Mesothelial cell of epicardium (in vitro differentiated cells): ENCODE measurements around the gene SOX12. TPM values are rescaled to one million over a fixed set of nuclear protein-coding genes. Genes with fewer than 3 reads are reported as not detected.
"Not testable (repeated sequence)": the region's sequence is repeated elsewhere in the genome, so short reads cannot be mapped to it uniquely, and the experiment has no call there.

Source experiments
- DNase-seq, 2 experiments: peaks; one replicate each; pipeline ENCODE4 v3.0.0; 2021; ENCODE audit warnings: low spot score in 2 of 2; ENCODE audit not compliant: unreplicated experiment in 2 of 2
- H3K27ac Mint-ChIP-seq: 2 replicates; pipeline ENCODE4 v1.8.0; 2021; ENCODE audit warnings: mixed read lengths
- H3K27me3 Mint-ChIP-seq: 2 replicates; pipeline ENCODE4 v1.8.0; 2021; ENCODE audit warnings: low read depth, mixed read lengths
- H3K36me3 Mint-ChIP-seq: 2 replicates; pipeline ENCODE4 v1.8.0; 2021; ENCODE audit warnings: mixed read lengths
- H3K4me1 Mint-ChIP-seq: 2 replicates; pipeline ENCODE4 v1.8.0; 2021; ENCODE audit warnings: mixed read lengths
- H3K4me3 Mint-ChIP-seq: 2 replicates; pipeline ENCODE4 v1.8.0; 2021; ENCODE audit warnings: mild to moderate bottlenecking, moderate library complexity, mixed read lengths
- H3K9me3 Mint-ChIP-seq: 2 replicates; pipeline ENCODE4 v1.8.0; 2021; ENCODE audit warnings: mixed read lengths
- total RNA-seq: library from RNA; stranded (reverse); gene quantifications from 3 replicates; pipeline ENCODE4 v1.2.1, GENCODE V29; 2021
- TF ChIP-seq, protein P1 (sequence below): fragments of 200-600 bp; sonication (generic); IDR thresholded peaks from one replicate; pipeline ENCODE4 v1.5.0; 2021; ENCODE audit warnings: antibody characterized with exemption; ENCODE audit not compliant: unreplicated experiment

SOX12 gene
- total RNA-seq, 1 donor from 2014 or later: 67.0 TPM

DNA sequence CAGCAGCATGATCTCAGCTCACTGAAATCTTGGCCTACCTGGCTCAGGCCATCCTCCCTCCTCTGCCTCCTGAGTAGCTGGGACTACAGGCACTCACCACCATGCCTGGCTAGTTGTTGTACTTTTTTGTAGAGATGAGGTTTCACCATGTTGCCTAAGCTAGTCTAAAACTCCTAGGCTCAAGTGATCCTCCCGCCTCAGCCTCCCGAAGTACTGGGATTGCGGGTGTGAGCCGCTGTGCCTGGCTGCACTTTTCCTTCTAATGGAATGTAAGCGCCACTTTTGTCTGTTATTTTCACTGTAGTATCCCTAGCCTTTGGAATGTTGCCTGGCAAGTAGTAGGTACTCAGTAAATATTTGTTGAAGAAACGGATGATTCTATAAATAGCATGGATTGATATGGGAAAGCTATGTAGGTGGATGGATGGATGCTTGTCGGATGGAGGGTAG lies 44.8 kb downstream of the SOX12 start:
- TF ChIP-seq, protein P1, sequence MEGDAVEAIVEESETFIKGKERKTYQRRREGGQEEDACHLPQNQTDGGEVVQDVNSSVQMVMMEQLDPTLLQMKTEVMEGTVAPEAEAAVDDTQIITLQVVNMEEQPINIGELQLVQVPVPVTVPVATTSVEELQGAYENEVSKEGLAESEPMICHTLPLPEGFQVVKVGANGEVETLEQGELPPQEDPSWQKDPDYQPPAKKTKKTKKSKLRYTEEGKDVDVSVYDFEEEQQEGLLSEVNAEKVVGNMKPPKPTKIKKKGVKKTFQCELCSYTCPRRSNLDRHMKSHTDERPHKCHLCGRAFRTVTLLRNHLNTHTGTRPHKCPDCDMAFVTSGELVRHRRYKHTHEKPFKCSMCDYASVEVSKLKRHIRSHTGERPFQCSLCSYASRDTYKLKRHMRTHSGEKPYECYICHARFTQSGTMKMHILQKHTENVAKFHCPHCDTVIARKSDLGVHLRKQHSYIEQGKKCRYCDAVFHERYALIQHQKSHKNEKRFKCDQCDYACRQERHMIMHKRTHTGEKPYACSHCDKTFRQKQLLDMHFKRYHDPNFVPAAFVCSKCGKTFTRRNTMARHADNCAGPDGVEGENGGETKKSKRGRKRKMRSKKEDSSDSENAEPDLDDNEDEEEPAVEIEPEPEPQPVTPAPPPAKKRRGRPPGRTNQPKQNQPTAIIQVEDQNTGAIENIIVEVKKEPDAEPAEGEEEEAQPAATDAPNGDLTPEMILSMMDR: no peak
- H3K27ac Mint-ChIP-seq: peak overlapping the region; percentile 43
- H3K4me1 Mint-ChIP-seq: peaks cover 46% of the 10 kb centered on the region
- no peaks in the 10 kb centered on the region for H3K27me3 Mint-ChIP-seq
- H3K9me3 Mint-ChIP-seq: no peaks in the 10 kb centered on the region
- no peaks in the 10 kb centered on the region for H3K36me3 Mint-ChIP-seq
- no peak for DNase-seq
- no peak overlapping the region for H3K4me3 Mint-ChIP-seq

DNA sequence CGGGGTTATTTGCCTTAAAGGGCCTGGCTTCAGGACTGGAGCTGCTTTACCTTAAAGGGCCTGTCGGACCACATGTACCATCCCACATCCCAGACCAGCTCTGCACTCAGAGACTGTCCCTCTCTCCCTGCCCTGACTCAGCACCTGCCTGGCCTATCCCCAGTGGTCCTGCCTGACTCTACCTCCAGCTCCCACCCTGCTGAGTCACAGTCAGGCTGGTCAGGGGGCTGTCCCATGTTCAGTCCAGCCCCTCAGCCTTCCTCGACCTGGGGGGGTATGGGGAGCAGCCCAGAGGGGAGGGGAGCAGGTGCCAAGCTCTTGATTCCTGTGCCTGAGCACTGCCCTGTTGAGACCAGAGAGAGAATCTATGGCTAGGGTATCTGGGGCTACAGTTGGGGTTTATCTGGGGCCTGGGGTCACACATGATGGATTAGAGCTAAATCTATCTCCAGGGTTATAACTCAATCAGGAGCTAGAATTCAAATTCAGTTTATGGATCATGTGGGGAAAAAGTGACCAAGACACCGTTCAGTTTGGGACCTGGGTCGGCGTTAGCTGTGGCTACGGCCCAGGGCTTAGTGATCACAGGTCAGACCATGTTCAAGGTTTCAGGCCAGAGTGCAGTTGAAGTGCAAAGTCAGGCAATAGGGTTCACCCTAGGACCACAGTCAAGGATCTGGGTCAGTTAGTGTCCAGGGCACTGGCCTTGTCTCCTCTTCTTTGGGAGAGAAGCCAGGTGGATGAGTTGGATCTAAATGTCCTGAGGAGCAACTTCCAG lies 45.8 kb downstream of the SOX12 start:
- Mint-ChIP-seq H3K27me3 (no peaks in the 10 kb centered on the region), H3K4me3 (no peak overlapping the region), H3K36me3 (no peaks in the 10 kb centered on the region), H3K27ac (peak overlapping the region; percentile 72), H3K4me1 (peaks cover 37% of the 10 kb centered on the region), H3K9me3 (no peaks in the 10 kb centered on the region)
- DNase-seq: no peak
- TF ChIP-seq, protein P1: no peak

DNA sequence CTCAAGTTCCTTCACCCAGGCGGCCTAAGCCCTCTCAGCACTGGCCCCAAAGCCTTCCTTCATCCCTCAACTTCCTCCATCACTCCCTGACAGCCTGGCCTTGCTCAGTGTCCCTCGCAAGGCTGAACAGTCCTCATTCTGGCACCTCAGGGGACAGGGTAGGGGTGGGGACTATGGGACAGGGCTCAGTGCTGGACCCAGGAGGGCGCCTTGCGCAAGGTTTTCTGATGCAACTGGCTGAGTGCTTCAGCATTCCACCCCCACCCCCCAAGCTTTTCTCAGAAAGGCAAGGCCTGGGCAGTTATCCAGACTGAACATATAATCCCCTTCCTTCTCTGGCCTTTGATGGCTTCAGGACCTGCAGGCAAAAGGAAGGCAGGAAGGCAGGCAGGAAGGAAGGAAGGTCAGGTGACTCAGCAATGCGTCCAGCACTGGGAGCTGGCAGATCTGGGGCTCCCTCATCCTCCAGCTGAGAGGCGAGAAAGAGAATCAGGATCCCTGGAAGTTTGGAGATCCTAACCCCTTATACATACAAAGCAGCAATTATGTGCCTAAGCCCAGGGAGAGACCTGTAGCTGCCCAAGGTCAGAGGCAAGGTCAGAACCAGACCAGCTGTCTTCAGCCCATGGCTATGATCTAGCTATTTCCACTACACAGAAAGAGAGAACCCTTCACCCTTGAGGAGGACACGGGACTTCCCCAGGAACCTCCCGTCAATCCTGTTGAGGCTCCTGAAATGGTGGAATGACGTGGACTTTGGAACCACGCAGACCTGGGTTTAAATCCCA lies 46.6 kb downstream of the SOX12 start:
- peak overlapping the region; percentile 72 for H3K27ac Mint-ChIP-seq
- no peaks in the 10 kb centered on the region for H3K27me3 Mint-ChIP-seq
- H3K4me1 Mint-ChIP-seq: peaks cover 33% of the 10 kb centered on the region

DNA sequence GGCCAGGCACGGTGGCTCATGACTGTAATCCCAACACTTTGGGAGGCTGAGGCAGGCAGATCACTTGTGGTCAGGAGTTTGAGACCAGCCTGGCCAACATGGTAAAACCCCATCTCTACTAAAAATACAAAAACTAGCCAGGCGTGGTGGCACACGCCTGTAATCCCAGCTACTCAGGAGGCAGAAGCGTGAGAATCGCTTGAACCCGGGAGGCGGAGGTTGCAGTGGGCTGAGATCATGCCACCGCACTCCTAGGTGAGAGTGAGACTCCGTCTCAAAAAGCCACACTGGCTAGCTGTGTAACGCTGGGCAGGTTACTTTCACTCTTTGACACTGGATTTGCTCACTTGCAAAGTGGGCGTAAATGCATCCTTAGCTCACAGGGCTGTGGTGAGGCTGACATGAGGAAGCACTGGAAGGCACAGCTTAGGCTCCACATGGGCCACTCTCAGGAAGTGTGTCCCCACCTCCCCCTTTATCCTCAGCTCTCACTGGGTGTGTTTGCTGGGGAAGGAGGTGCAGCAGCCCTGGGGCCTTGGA lies 47.3 kb downstream of the SOX12 start:
- not testable (repeated sequence) for H3K36me3 Mint-ChIP-seq, H3K4me3 Mint-ChIP-seq, H3K27me3 Mint-ChIP-seq, H3K9me3 Mint-ChIP-seq, DNase-seq, H3K27ac Mint-ChIP-seq
- H3K4me1 Mint-ChIP-seq: peaks cover 27% of the 10 kb centered on the region

More for the DNA sequence above, 46.6 kb downstream of the SOX12 start:
- no peak for DNase-seq
- no peaks in the 10 kb centered on the region for H3K9me3 Mint-ChIP-seq
- no peak overlapping the region for H3K4me3 Mint-ChIP-seq
- H3K36me3 Mint-ChIP-seq: no peaks in the 10 kb centered on the region
- TF ChIP-seq, protein P1: no peak

DNA sequence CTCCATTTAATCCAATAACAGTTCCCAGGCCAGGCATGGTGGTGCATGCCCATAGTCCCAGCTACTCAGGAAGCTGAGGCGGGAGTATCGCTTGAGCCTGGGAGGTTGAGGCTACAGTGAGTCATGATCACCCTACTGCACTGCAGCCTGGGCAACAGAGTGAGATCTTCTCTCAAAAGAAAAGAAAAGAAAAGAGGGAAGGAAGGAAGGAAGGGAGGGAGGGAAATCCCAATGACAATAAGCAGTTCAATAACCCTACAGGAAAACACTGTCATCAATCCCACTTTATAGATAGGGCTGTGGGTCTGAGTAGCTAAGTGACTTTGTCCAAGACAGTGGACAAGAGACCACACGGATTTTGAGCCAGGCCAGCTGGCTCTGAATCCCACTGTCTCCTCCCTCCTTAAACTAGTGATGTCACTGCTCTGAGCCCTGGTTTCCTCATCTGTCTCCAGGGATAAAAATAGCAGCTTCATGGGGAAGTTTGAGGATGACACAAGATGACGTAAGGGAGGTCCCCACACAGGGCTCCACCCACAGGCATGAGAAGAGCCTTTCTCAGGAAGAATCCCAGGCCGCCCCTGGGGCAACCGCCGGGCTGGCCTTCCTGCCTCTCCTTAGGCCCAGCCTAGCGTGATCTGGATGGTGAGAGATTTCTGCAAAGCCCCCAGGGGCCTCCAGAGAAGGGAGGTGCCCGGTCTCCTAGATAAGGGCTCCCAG lies 48.0 kb downstream of the SOX12 start:
- H3K4me1 Mint-ChIP-seq: peaks cover 25% of the 10 kb centered on the region
- no peaks in the 10 kb centered on the region for H3K36me3 Mint-ChIP-seq
- no peak for DNase-seq
- H3K4me3 Mint-ChIP-seq: no peak overlapping the region
- H3K9me3 Mint-ChIP-seq: no peaks in the 10 kb centered on the region
- TF ChIP-seq, protein P1: no peak
- no peaks in the 10 kb centered on the region for H3K27me3 Mint-ChIP-seq
- peak overlapping the region; percentile 22 for H3K27ac Mint-ChIP-seq
